Neutrophil (primary cell): ENCODE measurements around the gene CTSA.
A peak's percentile ranks its signal among the peaks of the same experiment; 100 is the strongest.

ENCODE experiments used
- H3K27ac ChIP-seq: fragments of 200-600 bp; sonication (generic); 2 replicates; pipeline ENCODE4 v1.5.1; 2016; ENCODE audit warnings: mild to moderate bottlenecking, moderate library complexity
- H3K27me3 ChIP-seq: fragments of 200-600 bp; sonication (generic); 2 replicates; pipeline ENCODE4 v1.6.0; 2016; ENCODE audit warnings: mild to moderate bottlenecking
- H3K36me3 ChIP-seq: fragments of 200-600 bp; sonication (generic); 2 replicates; pipeline ENCODE4 v1.5.1; 2017
- H3K4me1 ChIP-seq, 2 experiments: fragments of 200-600 bp in 1 of 2; sonication (generic) in 1 of 2; 1 replicate in 1 of 2; 2 replicates in 1 of 2; pipeline versions ENCODE4 v1.5.1 to v1.6.1; 2013 to 2016; ENCODE audit warnings: low read depth in 1 of 2, low read length in 1 of 2, mild to moderate bottlenecking in 1 of 2, moderate library complexity in 1 of 2; ENCODE audit not compliant: control insufficient read depth in 1 of 2, insufficient read depth in 1 of 2
- H3K4me3 ChIP-seq, 2 experiments: fragments of 200-600 bp in 1 of 2; sonication (generic) in 1 of 2; 1 replicate in 1 of 2; 2 replicates in 1 of 2; pipeline ENCODE4 v1.5.1; 2013 to 2016; ENCODE audit warnings: low read depth in 1 of 2, low read length in 1 of 2, mild to moderate bottlenecking in 1 of 2, moderate library complexity in 1 of 2
- H3K9me3 ChIP-seq: fragments of 200-600 bp; sonication (generic); 2 replicates; pipeline ENCODE4 v1.5.1; 2016
- CTCF ChIP-seq: fragments of 200-600 bp; sonication (generic); IDR thresholded peaks from 2 replicates; pipeline ENCODE4 v1.5.1; 2016; ENCODE audit warnings: antibody characterized with exemption

CTSA gene

DNA sequence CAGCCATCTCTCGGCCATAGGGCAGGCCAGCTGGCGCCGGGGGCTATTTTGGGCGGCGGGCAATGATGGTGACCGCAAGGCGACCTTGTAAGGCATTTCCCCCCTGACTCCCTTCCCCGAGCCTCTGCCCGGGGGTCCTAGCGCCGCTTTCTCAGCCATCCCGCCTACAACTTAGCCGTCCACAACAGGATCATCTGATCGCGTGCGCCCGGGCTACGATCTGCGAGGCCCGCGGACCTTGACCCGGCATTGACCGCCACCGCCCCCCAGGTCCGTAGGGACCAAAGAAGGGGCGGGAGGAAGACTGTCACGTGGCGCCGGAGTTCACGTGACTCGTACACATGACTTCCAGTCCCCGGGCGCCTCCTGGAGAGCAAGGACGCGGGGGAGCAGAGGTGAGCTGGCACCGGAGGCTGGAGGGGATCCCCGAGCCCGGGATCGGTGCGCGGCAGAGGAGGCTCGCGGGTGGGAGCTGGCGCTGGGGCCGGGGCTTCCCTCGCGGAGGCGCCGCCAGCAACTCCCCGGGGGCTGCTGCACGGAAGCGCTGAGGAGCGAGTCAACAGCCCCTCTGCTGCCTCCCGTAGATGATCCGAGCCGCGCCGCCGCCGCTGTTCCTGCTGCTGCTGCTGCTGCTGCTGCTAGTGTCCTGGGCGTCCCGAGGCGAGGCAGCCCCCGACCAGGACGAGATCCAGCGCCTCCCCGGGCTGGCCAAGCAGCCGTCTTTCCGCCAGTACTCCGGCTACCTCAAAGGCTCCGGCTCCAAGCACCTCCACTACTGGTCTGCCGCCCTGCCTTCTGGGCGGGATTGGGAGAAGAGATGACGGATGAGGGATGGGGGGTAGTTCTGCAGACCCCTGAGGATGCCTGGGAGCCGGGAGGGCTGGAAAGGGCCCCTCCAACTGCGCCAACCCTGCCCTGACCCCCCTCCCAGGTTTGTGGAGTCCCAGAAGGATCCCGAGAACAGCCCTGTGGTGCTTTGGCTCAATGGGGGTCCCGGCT lies at the start of gene CTSA, which contains the start of gene NEURL2:
Gene CTSA (plus strand): TSS at position 351 of the 999 bp plus-strand sequence. CDS start 234 bp downstream, at position 585.
Gene NEURL2 (minus strand): TSS at position 224 of the 999 bp plus-strand sequence. CDS start 217 bp downstream, at position 7.
- H3K4me3 ChIP-seq = peak within 1 kb of the TSS; percentile 91 to 94
- peaks cover 36% of the 10 kb centered on the region for H3K36me3 ChIP-seq
- no peak for TF ChIP-seq CTCF
- H3K27me3 ChIP-seq = no peaks in the 10 kb centered on the region
- H3K27ac ChIP-seq = peak within 1 kb of the TSS; percentile 88
- H3K4me1 ChIP-seq = peaks cover 41 to 46% of the 10 kb centered on the region in 2 experiments
- H3K9me3 ChIP-seq = no peaks in the 10 kb centered on the region

DNA sequence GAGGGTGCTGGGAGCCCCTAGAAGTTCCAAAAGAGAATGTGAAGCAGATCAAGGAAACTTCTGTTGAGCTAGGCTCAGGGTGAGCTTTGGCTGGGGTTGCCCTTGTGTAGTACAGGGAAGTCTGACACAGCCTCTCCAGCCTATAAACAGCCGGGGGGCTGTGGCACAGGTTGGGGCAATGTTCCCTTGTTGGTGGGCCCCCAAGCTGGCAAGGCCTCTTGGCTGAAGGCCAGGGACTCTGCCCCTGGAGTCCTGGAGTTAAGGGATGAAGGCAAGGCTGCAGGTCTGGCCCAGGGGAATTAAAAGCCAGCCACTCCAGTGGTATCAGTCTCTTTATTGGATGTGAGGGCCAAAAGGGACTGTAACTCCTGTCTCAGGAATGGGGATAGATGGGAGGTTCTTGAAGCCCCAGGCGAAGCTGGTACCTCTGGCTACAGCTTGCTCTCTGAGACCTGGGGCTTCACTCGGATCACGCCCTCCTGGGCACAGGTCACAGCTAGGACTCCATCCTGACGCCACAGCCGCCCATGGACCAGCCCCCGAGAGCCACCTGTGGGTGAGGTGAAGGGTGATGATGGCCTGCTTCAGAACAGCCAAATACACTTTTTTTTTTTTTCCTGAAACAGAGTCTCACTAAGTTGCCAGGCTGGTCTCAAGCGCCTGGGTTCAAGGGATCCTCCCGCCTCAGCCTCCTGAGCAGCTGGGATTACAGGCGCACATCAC lies 49.6 kb upstream of the CTSA start:
- Histone ChIP-seq H3K27ac (peak overlapping the region; percentile 54), H3K27me3 (no peaks in the 10 kb centered on the region), H3K4me1 (no peaks in the 10 kb centered on the region), H3K9me3 (no peaks in the 10 kb centered on the region), H3K4me3 (no peak overlapping the region), H3K36me3 (peaks cover 72% of the 10 kb centered on the region)
- no peak for TF ChIP-seq CTCF

GRCh38 chr20:45842169-45842812 lies 48.8 kb upstream of the CTSA start:
- Histone ChIP-seq H3K36me3 (peaks cover 79% of the 10 kb centered on the region), H3K27me3 (no peaks in the 10 kb centered on the region), H3K27ac (peak overlapping the region; percentile 54), H3K4me3 (no peak overlapping the region), H3K9me3 (no peaks in the 10 kb centered on the region), H3K4me1 (no peaks in the 10 kb centered on the region)
- no peak for TF ChIP-seq CTCF

GRCh38 chr20:45843506-45843905 lies 47.6 kb upstream of the CTSA start:
- H3K4me3 ChIP-seq = no peak overlapping the region
- no peak for TF ChIP-seq CTCF
- no peaks in the 10 kb centered on the region for H3K4me1 ChIP-seq
- peaks cover 87% of the 10 kb centered on the region for H3K36me3 ChIP-seq
- no peaks in the 10 kb centered on the region for H3K27me3 ChIP-seq
- H3K27ac ChIP-seq = no peak overlapping the region
- H3K9me3 ChIP-seq = no peaks in the 10 kb centered on the region

DNA sequence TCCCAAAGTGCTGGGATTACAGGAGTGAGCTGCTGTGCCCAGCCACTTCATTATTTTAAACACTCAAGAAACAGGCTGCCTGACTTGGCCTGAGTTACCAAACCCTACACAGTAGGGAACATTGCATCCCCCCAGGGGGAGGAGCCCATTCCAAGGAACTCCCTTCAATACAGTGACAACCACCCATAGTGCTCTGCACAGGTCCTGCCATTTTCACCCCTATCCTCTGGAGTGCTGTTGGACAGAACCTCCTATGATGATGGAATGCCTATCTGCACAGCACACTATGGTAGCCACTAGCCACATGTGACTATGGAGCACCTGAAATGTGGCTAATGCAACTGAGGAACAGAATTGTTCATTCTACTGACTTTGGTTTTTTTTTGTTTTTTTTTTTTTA lies 45.7 kb upstream of the CTSA start:
- Histone ChIP-seq H3K27me3 (no peaks in the 10 kb centered on the region), H3K9me3 (no peaks in the 10 kb centered on the region), H3K36me3 (peaks cover 99% of the 10 kb centered on the region), H3K4me1 (no peaks in the 10 kb centered on the region), H3K27ac (no peak overlapping the region), H3K4me3 (no peak overlapping the region)
- TF ChIP-seq CTCF = no peak
